BE2C (cell line): ENCODE measurements around the gene SGO1.

Experiments
- DNase-seq: peaks from one replicate; pipeline ENCODE4 v3.0.0-alpha.2; 2020
- H3K27me3 ChIP-seq: fragments of 250-450 bp; sonication (Bioruptor Pico); 2 replicates; pipeline ENCODE4 v1.5.1; 2020; ENCODE audit warnings: mild to moderate bottlenecking
- H3K36me3 ChIP-seq: fragments of 250-450 bp; sonication (Bioruptor Pico); 2 replicates; pipeline ENCODE4 v1.5.1; 2020; ENCODE audit warnings: mild to moderate bottlenecking
- H3K4me1 ChIP-seq: fragments of 250-450 bp; sonication (Bioruptor Pico); 2 replicates; pipeline ENCODE4 v1.5.1; 2020
- H3K4me3 ChIP-seq: 2 replicates; pipeline ENCODE4 v1.5.1; 2011; ENCODE audit warnings: low read depth, low read length
- H3K9me3 ChIP-seq: fragments of 250-450 bp; sonication (Bioruptor Pico); 2 replicates; pipeline ENCODE4 v1.5.1; 2020
- CTCF ChIP-seq: IDR thresholded peaks from 2 replicates; pipeline ENCODE4 v1.5.1; 2012; ENCODE audit warnings: mild to moderate bottlenecking, low read depth, low read length

SGO1 gene

GRCh38 chr3:20173844-20174410 lies 12.1 kb downstream of the SGO1 start:
- Histone ChIP-seq H3K9me3 (no peaks in the 10 kb centered on the region), H3K4me1 (no peaks in the 10 kb centered on the region), H3K36me3 (no peaks in the 10 kb centered on the region), H3K27me3 (no peaks in the 10 kb centered on the region), H3K4me3 (no peak overlapping the region)
- DNase-seq: no peak
- no peak for TF ChIP-seq CTCF

GRCh38 chr3:20161714-20162113 lies 24.3 kb downstream of the SGO1 start:
- Histone ChIP-seq H3K4me1 (no peaks in the 10 kb centered on the region), H3K27me3 (no peaks in the 10 kb centered on the region), H3K9me3 (no peaks in the 10 kb centered on the region), H3K36me3 (no peaks in the 10 kb centered on the region), H3K4me3 (no peak overlapping the region)
- no peak for DNase-seq
- TF ChIP-seq CTCF: no peak

- no peaks in the 10 kb centered on the region for H3K27me3 ChIP-seq
- no peak for TF ChIP-seq CTCF
- no peaks in the 10 kb centered on the region for H3K4me1 ChIP-seq
- H3K4me3 ChIP-seq: no peak overlapping the region
- H3K9me3 ChIP-seq: no peaks in the 10 kb centered on the region
- no peaks in the 10 kb centered on the region for H3K36me3 ChIP-seq
- no peak for DNase-seq
Observed at GRCh38 chr3:20160230-20160629, 25.8 kb downstream of the SGO1 start.

- Histone ChIP-seq H3K9me3 (no peaks in the 10 kb centered on the region), H3K4me3 (no peak overlapping the region), H3K36me3 (no peaks in the 10 kb centered on the region), H3K27me3 (no peaks in the 10 kb centered on the region), H3K4me1 (no peaks in the 10 kb centered on the region)
- no peak for DNase-seq
- TF ChIP-seq CTCF: no peak
Observed at GRCh38 chr3:20154928-20155327, 31.1 kb downstream of the SGO1 start.

GRCh38 chr3:20154078-20154477 lies 31.9 kb downstream of the SGO1 start:
- Histone ChIP-seq H3K4me1 (no peaks in the 10 kb centered on the region), H3K27me3 (no peaks in the 10 kb centered on the region), H3K4me3 (no peak overlapping the region), H3K36me3 (no peaks in the 10 kb centered on the region), H3K9me3 (no peaks in the 10 kb centered on the region)
- DNase-seq: no peak
- TF ChIP-seq CTCF: no peak

GRCh38 chr3:20148466-20148865 lies 37.5 kb downstream of the SGO1 start:
- Histone ChIP-seq H3K4me3 (no peak overlapping the region), H3K4me1 (no peaks in the 10 kb centered on the region), H3K36me3 (no peaks in the 10 kb centered on the region), H3K27me3 (no peaks in the 10 kb centered on the region), H3K9me3 (no peaks in the 10 kb centered on the region)
- DNase-seq: no peak
- no peak for TF ChIP-seq CTCF
